SH-SY5Y (cell line): Measurements from ENCODE around the gene CHAT.

Source experiments
- GATA2 ChIP-seq: IDR thresholded peaks from 2 replicates; pipeline ENCODE4 v1.6.1; 2011; ENCODE audit warnings: mild to moderate bottlenecking, low read depth, low read length
- GATA3 ChIP-seq: IDR thresholded peaks from 2 replicates; pipeline ENCODE4 v1.6.1; 2011; ENCODE audit warnings: low read depth, mild to moderate bottlenecking, low read length, moderate library complexity

Gene CHAT

DNA sequence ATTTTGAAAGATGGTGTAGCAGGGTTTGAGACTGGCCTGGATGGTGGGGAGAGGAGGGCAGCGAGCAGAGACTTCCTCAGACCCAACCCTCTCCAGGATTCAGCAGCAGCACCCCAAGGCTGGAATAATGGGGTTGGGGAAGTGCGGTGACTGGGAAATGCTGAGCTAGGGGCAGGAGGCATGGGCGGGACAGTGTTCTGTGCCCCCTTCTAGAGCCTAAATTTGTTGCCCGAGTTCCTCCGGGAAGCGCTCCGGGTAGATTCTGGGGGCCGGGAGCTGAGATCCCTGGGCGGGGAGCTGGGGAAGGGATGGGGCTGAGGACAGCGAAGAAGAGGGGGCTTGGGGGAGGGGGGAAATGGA lies at the start of gene CHAT:
Gene CHAT, plus strand, starts transcription at position 156 of the 360 bp plus-strand sequence. Its CDS starts 153 bp downstream, at position 309.
- TF ChIP-seq GATA3 = no peak
- TF ChIP-seq GATA2 = no peak

DNA sequence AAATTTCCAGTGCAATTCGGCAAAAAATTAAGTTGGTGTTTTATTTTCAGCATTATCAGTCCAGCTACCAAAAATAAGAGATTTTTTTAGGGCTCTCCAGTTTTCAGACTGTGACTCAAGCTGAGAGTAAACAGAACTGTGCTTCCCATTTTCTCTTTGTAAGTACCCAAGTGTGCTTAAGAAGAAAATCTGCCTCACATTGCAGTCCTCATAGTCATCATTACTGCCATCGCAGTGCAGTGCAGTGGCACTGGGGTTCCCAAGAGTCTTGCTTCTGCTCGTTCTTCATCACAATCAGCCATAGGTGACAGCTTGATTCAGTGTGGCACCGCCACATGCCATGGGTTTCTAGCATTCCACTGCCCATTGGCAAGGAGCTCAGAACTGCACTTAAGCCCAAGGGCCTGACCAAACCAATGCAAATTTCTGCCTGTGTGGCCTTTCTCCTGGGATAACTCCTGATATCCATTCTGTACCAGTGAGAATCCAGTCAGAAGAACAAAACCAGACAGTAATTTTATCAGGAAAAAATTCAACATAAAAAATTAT lies 49.3 kb upstream of the CHAT start:
- TF ChIP-seq GATA2 = no peak
- no peak for TF ChIP-seq GATA3

DNA sequence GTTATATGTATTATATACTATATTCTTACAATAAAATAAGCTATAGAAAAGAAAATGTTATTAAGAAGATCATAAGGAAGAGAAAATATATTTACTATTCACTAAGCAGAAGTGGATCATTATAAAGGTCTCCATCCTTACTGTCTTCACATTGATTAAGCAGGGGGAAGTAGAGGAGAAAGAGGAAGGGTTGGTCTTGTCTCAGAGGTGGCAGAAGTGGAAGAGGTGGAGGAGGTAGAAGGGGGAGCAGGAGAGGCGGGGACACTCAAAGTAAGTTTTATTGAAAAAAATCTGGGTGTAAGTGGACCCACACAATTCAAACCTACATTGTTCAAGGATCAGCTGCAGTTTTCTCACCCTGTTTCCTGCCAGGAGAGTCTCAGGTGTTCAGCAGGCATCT lies 46.0 kb upstream of the CHAT start:
- TF ChIP-seq GATA3 = no peak
- no peak for TF ChIP-seq GATA2

DNA sequence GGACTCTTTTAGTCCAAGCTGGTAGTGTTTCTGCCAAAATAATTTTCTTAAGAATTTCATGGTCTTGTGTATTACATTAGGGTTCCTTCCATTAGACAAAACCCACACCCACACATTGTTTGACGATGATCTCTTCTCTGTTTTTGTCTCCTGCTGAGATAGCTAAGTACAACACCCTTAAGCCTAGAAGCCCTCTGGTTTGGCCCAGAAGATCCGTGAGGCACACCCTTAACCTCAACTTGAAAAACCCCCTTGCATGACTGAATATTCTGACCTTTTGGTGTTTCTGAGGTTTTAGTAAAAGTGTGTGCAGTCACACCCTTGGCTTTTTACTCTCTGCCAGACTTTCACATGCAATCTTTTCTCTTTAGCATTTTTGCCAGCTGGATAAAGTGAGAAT lies 45.6 kb upstream of the CHAT start:
- TF ChIP-seq GATA3 (no peak), GATA2 (no peak)

DNA sequence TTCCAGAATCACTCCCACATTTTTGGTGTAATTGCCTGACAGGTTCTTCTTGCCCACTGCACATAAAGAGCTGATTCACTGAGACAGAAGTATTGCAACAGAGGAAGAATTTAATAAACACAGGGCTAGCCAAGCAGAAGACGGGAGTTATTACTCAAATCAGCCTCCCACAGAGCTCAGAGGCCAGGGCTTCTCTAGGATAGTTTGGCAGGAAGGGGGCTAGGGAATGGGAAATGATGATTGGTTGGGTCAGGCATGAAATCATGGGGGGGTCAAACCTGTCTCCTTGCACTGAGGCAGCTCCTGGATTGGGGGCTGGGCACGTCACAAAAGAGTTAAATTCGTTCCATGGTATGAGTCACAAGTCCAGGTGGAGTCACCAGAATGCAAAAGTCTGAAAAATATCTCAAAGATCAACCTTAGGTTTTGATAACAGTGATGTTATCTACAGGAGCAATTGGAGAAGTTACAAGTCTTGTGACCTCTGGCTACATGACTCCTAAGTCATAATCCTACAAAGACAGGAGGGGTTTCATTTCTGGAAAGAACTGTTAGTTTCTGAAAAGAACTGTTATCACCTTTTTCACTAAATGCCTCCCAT lies 44.7 kb upstream of the CHAT start:
- TF ChIP-seq GATA2 = no peak
- TF ChIP-seq GATA3 = no peak

DNA sequence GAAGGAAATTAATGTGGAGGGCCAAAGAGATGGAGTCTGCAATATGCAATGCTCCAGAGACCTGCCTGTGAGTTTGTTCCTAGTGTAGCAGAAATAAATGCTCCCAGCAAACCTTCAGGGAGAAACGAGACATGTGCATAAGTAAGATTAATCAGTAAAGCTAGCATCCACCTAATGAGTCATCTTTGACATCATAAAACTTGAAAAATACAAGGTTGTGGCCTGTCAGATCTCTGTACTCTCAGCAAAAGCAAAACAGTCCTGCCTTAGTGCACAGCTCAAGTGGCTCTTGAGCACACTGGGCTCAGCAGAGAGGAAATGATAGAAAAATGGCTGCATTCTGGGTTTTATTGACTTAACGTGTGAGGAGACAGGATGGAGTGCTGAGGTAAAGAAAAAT lies 42.4 kb upstream of the CHAT start:
- no peak for TF ChIP-seq GATA3
- no peak for TF ChIP-seq GATA2

DNA sequence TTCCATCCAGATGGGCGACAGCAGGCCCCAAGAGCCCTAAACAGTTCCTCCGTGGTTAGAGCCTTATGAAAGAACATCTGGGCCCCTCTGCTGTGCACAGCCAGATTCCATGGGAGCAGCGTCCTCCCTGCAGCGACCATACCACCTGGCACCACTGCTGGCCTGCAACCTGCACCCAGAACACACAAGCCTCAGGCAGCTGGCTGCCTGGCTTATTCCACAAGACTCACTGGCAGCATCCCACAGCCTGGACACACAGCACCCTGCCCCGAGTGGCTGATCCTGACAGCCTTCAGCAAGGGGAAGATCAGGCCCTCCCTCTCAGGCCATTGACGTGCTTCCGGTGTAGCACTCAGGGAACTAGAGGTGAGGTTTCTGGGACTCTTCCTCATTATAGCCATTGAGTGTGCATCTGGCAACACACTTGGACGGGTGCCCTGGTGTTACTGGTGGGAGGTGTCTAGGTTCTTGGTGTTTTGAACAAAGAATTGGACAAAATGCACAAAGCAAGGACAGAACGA lies 41.2 kb upstream of the CHAT start:
- no peak for TF ChIP-seq GATA3
- no peak for TF ChIP-seq GATA2

DNA sequence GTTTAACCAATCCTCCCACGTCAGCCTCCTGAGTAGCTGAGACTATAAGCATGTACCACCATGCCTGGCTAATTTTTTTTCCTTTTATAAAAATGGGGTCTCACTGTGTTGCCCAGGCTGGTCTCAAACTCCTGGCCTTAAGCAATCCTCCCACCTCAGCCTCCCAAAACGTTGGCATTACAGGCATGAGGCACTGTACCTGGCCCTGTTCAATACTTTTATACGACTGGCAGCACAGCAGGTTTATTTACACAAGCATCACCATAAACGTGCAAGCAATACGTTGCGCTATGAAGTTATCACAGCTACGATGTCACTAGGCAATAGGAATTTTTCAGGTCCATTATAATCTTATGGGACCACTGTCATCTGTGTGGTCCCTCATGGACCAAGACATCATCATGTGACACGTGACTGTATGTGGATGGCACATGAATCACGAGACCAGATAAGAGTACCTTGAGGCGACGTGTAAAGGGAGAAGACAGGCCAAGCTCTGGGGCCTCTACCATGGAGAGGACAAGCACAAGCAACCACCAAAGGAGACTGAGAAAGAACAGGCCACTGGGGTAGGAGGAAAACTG lies 38.3 kb upstream of the CHAT start:
- TF ChIP-seq GATA3 = no peak
- no peak for TF ChIP-seq GATA2

DNA sequence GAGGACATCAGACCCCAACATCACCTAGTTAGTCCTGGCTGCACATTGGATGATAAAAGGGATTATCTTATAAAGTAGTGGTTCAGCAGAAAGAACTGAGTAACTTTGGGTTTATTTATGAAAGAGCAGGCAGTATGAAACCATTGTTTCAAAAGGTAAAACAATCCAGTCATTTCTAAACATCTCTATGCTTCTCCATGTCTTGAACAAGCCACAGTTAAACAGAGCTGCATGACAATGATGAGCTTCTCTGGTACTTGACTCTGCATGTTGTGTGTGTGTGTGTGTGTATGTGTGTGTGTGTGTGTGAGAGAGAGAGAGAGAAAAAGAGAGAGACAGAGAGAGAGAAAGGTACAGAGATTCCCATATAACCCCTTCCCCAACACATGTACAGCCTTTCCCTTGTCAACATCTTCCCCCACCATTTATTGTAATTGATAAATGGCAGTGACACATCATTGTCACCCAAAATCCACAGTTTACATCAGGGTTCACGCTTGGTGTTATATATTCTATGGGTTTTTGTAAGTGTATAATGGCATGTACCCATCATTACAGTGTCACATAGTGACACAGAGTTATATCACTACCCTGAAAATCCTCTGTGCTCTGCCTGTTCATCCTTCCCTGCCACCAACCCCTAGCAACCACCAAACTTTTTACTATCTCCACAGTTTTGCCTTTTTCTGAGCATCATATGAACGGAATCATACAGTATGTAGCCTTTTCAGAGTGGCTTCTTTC lies 36.5 kb upstream of the CHAT start:
- TF ChIP-seq GATA3 = no peak

DNA sequence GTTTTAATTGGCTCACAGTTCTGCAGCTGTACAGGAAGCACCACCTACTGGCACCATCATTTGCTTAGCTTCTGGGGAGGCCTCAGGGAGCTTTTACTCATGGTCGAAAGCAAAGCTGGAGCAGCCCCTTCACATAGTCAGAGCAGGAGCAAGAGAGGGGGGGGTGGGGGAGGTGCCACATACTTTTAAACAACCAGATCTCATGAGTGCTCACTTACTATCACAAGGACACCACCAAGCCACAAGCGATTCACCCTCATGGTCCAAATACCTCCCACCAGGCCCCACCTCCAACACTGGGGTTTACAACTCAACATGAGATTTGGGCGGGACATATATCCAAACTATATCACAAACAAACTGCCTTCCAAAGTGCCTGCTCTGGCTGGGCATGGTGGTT lies 35.4 kb upstream of the CHAT start:
- TF ChIP-seq GATA3 = no peak
- no peak for TF ChIP-seq GATA2

DNA sequence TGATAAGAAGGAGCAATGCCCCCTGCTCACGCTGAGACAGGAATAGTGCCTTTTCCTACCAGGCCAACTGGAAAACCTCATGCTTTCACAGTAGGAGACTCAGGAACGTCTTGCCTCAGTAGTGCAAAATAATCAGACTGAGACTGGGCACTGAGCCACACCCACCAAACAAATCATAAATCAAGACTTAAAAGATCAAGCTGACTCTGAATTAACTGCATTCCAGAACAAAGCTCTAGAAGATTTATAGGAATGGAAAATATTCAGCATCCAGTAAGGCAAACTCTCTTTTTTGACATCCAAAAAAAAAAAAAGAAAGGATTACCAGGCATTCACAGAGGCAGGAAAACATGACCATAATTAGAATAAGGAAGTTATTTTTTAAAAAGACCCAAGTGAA lies 34.2 kb upstream of the CHAT start:
- TF ChIP-seq GATA3 = no peak
- no peak for TF ChIP-seq GATA2

DNA sequence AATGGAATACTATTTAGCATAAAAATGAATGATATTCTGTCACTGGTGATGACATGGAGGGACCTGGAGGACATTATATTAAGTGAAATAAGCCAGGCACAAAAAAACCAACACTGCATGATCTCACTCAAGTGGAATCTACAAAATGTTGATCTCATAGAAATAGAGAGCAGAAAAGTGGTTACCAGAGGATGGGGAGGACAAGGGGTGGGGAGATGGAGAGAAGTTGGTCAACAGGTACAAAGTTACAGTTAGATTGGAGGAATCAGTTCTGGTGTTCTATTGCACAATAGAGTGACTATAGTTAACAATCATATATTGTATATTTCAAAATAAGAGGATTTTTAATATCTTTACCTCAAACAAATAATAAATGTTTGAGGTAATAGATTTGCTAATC lies 28.4 kb upstream of the CHAT start:
- TF ChIP-seq GATA2 = no peak
- no peak for TF ChIP-seq GATA3

DNA sequence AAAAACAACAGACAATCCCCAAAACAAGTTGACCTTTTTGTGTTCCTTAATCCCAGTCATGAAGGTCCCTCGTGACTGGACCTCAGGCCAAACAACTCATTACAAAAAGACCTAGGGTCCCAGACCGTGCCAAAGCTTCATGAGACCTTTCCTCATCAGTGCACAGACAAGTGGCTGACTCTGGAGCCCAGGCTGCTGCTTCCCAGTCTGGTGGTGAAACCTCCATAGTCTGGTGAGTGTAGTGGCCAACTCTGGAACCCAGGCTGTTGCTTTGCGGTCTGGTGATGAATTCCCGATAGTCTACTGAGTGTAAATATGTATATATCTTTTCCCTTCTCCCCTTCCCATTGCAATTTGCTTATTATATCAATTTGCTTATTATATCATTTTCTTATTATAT lies 25.9 kb upstream of the CHAT start:
- no peak for TF ChIP-seq GATA3
- TF ChIP-seq GATA2 = no peak

DNA sequence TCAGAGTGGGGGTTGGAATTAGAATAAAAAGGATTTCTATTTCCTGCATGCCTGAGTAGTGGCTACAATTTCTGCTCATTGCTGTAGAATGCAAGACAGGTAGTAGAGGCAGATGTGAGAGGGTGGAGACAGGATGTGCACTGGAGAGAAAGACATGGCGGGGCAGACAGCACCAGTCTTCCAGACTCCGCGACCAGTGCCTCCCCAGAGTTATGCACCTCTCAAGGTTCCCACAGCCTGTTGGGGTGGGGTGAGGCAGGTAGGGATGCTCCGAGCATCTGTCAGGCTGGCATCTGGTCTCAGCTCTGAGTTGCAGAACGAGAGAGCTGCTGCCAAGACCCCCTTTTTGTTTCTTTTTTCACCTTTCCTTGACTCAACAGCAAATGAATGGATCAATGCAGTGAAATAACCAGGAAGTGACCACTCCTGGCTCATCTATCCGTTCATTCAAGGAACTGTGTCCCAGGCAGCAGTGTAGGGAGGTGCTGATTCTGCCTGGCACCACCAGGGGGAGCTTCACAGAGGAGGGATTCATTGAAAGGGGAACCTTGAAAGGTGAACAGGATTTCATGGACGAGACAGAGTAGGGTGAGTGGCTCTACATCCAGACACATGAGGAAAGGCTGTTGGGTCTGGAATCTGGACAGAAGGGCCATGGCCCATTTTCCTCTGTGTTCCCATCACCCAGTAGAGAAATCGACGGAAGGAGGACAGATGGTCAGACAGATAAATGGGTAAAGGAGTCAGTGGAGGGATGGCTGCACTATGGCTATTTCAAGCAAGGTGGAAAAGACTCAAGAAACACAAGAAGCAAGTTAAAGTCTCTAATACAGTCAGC lies 20.9 kb upstream of the CHAT start:
- TF ChIP-seq GATA3 (no peak), GATA2 (no peak)
